22Rv1 (cell line): ENCODE data around the gene KDELR1.

Experiments
- CTCF ChIP-seq: fragments of 450-650 bp; IDR thresholded peaks from 2 replicates; pipeline ENCODE4 v1.5.1; 2017; ENCODE audit warnings: mild to moderate bottlenecking
- ZFX ChIP-seq: fragments of 450-650 bp; IDR thresholded peaks from 2 replicates; pipeline ENCODE4 v1.6.1; 2017; ENCODE audit warnings: antibody characterized with exemption, borderline replicate concordance

- TF ChIP-seq CTCF (no peak), ZFX (no peak)
These were observed 13.2 kb downstream of the KDELR1 start for GRCh38 chr19:48378194-48378570.
